LNCAP (cell line): ENCODE data around the gene TMEM86B.

Experiments used
- TF ChIP-seq, protein P1 (sequence below): fragments of 450-650 bp; IDR thresholded peaks from 2 replicates; pipeline ENCODE4 v1.5.1; 2017; ENCODE audit warnings: mild to moderate bottlenecking

Gene TMEM86B

GRCh38 chr19:55250262-55251036 lies 21.9 kb upstream of the TMEM86B start:
- TF ChIP-seq, protein P1, sequence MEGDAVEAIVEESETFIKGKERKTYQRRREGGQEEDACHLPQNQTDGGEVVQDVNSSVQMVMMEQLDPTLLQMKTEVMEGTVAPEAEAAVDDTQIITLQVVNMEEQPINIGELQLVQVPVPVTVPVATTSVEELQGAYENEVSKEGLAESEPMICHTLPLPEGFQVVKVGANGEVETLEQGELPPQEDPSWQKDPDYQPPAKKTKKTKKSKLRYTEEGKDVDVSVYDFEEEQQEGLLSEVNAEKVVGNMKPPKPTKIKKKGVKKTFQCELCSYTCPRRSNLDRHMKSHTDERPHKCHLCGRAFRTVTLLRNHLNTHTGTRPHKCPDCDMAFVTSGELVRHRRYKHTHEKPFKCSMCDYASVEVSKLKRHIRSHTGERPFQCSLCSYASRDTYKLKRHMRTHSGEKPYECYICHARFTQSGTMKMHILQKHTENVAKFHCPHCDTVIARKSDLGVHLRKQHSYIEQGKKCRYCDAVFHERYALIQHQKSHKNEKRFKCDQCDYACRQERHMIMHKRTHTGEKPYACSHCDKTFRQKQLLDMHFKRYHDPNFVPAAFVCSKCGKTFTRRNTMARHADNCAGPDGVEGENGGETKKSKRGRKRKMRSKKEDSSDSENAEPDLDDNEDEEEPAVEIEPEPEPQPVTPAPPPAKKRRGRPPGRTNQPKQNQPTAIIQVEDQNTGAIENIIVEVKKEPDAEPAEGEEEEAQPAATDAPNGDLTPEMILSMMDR: no peak

- TF ChIP-seq, protein P1: no peak
Observed at GRCh38 chr19:55249841-55250240, 21.3 kb upstream of the TMEM86B start.

- TF ChIP-seq, protein P1: no peak
Observed at GRCh38 chr19:55248704-55249103, 20.1 kb upstream of the TMEM86B start.

DNA sequence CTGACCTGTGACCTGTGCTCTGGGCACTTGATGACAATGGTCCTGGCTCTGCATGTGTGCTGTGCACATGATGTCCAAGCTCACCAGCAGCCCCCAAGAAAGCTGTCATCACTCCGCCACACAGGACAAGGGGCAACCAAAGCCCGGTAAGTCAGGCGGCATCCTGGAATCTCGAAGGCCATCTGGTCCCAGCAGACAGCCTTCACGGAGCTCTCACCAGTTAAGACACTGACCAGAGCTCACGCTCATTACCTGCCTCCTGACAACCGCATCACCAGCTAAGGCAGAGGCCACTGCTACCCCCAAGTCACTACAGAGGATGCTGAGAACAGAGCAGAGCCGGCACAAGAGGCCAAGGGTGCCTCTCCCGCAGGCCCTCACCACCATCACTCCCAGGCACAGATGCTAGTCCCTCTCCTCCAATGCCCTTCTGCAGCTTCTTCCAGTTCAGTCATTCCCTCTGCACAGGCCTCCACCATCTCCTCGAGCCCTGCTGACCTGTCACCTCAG lies 19.7 kb upstream of the TMEM86B start:
- TF ChIP-seq, protein P1: no peak

GRCh38 chr19:55247621-55248099 lies 19.1 kb upstream of the TMEM86B start:
- TF ChIP-seq, protein P1: no peak

- TF ChIP-seq, protein P1: no peak
Observed at GRCh38 chr19:55246462-55247451, 18.2 kb upstream of the TMEM86B start.

GRCh38 chr19:55245236-55245904 lies 16.8 kb upstream of the TMEM86B start:
- TF ChIP-seq, protein P1: no peak
